Fibroblast of peridontal ligament (primary cell): ENCODE results near the gene FABP2.
"Not testable (repeated sequence)": the region's sequence is repeated elsewhere in the genome, so short reads cannot be mapped to it uniquely, and the experiment has no call there.

Experiments used
- DNase-seq: peaks from one replicate; pipeline ENCODE4 v3.0.0-alpha.2; 2010; ENCODE audit errors: extremely low read depth

FABP2 gene

GRCh38 chr4:119310826-119311225, 11.1 kb downstream of the FABP2 start:
- peak; percentile 52 for DNase-seq

- no peak for DNase-seq
These were observed 14.3 kb downstream of the FABP2 start for GRCh38 chr4:119307606-119308005.

- no peak for DNase-seq
These were observed 17.5 kb downstream of the FABP2 start for GRCh38 chr4:119304431-119304830.

GRCh38 chr4:119303587-119304305, 18.2 kb downstream of the FABP2 start:
- no peak for DNase-seq

GRCh38 chr4:119302073-119302832, 19.7 kb downstream of the FABP2 start:
- no peak for DNase-seq

- DNase-seq, result peak; percentile 90
These were observed 21.6 kb downstream of the FABP2 start for GRCh38 chr4:119300101-119300978.

- no peak for DNase-seq
These were observed 22.2 kb downstream of the FABP2 start for GRCh38 chr4:119299741-119300100.

GRCh38 chr4:119299260-119299671, 22.7 kb downstream of the FABP2 start:
- DNase-seq, result peak; percentile 40

GRCh38 chr4:119297795-119298194, 24.1 kb downstream of the FABP2 start:
- no peak for DNase-seq

- no peak for DNase-seq
These were observed 25.6 kb downstream of the FABP2 start for GRCh38 chr4:119296356-119296755.

GRCh38 chr4:119290598-119290997, 31.3 kb downstream of the FABP2 start:
- no peak for DNase-seq

GRCh38 chr4:119289313-119289712, 32.6 kb downstream of the FABP2 start:
- DNase-seq, result no peak

GRCh38 chr4:119286377-119287002, 35.4 kb downstream of the FABP2 start:
- DNase-seq, result peak; percentile 97

GRCh38 chr4:119284876-119285780, 36.8 kb downstream of the FABP2 start:
- peak; percentile 61 for DNase-seq

GRCh38 chr4:119281393-119281792, 40.5 kb downstream of the FABP2 start:
- DNase-seq, result no peak

GRCh38 chr4:119279945-119280344, 42.0 kb downstream of the FABP2 start:
- not testable (repeated sequence) for DNase-seq

GRCh38 chr4:119279541-119279940, 42.4 kb downstream of the FABP2 start:
- not testable (repeated sequence) for DNase-seq

- no peak for DNase-seq
These were observed 50.4 kb downstream of the FABP2 start for GRCh38 chr4:119271361-119272085.

- DNase-seq, result peak; percentile 21
These were observed 53.5 kb downstream of the FABP2 start for GRCh38 chr4:119268466-119268865.
